ENCODE measurements around the gene BTN1A1. TPM values are rescaled to one million over a fixed set of nuclear protein-coding genes. Genes with fewer than 3 reads are reported as not detected.

Gene BTN1A1
- total RNA-seq, 1 donor, result not detected

GRCh38 chr6:26533532-26533931, 33.4 kb downstream of the BTN1A1 start:
- H3K4me3 ChIP-seq (ENCODE audit: low read depth, low read length), result peak overlapping the region; percentile 70
- DNase-seq (ENCODE audit: low read depth), result no peak
- TF ChIP-seq, protein P1, sequence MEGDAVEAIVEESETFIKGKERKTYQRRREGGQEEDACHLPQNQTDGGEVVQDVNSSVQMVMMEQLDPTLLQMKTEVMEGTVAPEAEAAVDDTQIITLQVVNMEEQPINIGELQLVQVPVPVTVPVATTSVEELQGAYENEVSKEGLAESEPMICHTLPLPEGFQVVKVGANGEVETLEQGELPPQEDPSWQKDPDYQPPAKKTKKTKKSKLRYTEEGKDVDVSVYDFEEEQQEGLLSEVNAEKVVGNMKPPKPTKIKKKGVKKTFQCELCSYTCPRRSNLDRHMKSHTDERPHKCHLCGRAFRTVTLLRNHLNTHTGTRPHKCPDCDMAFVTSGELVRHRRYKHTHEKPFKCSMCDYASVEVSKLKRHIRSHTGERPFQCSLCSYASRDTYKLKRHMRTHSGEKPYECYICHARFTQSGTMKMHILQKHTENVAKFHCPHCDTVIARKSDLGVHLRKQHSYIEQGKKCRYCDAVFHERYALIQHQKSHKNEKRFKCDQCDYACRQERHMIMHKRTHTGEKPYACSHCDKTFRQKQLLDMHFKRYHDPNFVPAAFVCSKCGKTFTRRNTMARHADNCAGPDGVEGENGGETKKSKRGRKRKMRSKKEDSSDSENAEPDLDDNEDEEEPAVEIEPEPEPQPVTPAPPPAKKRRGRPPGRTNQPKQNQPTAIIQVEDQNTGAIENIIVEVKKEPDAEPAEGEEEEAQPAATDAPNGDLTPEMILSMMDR (IDR thresholded peaks at IDR 0.05; ENCODE audit: insufficient read depth, low read length), result no peak

GRCh38 chr6:26534681-26535465, 34.8 kb downstream of the BTN1A1 start:
- TF ChIP-seq, protein P1 (IDR thresholded peaks at IDR 0.05; ENCODE audit: insufficient read depth, low read length), result no peak
- no peak for DNase-seq (ENCODE audit: low read depth)
- no peak overlapping the region for H3K4me3 ChIP-seq (ENCODE audit: low read depth, low read length)

DNA sequence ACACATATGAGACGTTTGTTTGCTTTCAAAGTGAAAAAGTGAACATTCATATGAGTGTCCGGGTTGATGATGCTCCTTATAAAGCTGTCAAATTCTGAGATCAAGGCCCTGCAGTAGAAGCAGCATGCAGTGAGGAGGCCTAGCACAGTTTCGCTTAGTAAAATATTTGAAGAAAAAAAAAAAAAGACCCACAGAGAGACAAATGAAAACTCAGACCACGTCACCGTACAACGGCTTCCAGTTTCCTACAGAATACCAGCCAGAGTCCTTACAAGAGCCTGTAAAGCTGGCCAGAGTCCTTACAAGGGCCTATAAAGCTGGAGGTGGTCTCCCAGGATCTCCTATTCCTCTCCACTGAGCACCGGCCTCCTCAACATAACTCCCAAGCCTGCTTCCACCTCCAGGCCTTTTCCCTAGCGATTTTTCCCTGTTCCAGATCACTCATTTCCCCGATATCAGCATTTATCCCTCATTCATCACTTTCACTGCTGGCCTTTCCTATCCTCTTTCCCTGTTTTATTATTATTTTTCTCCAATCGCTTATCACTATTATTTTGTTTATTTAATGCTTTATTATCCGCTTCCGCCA, 36.6 kb downstream of the BTN1A1 start:
- TF ChIP-seq, protein P1 (IDR thresholded peaks at IDR 0.05; ENCODE audit: insufficient read depth, low read length), result no peak
- H3K4me3 ChIP-seq (ENCODE audit: low read depth, low read length), result peak overlapping the region; percentile 87
- peak; percentile 80 for DNase-seq (ENCODE audit: low read depth)

GRCh38 chr6:26537160-26537845, 37.2 kb downstream of the BTN1A1 start:
- DNase-seq (ENCODE audit: low read depth), result peak; percentile 93
- TF ChIP-seq, protein P1 (IDR thresholded peaks at IDR 0.05; ENCODE audit: insufficient read depth, low read length), result no peak
- H3K4me3 ChIP-seq (ENCODE audit: low read depth, low read length), result peak overlapping the region; percentile 87

DNA sequence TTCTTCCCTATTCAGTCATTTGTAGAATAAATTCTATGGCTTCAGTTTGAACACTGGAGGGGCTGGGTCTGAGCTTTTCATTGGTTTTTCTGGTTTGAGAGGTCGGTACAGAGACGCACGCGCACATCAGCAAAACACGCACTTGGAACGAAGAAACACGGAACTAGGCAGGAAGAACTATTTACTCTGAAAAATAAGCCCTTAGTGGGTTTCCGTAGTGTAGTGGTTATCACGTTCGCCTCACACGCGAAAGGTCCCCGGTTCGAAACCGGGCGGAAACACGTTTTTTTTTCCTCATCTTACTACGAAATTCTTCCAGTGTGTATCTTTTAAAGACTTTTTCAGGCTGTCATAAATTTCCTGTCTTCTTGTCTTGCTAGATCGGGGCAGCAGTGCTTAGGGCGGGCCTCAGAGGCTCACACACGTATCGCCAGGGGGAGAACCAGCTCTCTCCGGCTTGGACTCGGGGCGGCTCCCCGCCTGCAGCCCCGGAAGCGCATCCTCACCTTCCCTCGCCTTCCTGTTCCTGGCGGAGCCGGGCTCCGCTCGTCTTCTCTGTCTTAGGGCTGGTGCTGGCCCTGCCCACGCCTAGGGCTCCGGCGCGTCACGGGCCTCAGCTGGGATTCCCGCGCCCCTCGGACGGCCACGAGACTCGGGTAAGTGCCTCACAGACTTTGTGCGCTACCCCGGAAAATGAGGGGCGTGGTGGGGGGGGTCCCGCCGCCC, 37.9 kb downstream of the BTN1A1 start, which contains the start of gene HMGN4:
TSS of gene HMGN4 (plus strand) at position 521 of the 726 bp plus-strand sequence. CDS start 6,841 bp downstream, outside the sequence.
- DNase-seq (ENCODE audit: low read depth), result peak; percentile 95
- TF ChIP-seq, protein P1 (IDR thresholded peaks at IDR 0.05; ENCODE audit: insufficient read depth, low read length), result no peak
- H3K4me3 ChIP-seq (ENCODE audit: low read depth, low read length), result peak within 1 kb of the TSS; percentile 87

DNA sequence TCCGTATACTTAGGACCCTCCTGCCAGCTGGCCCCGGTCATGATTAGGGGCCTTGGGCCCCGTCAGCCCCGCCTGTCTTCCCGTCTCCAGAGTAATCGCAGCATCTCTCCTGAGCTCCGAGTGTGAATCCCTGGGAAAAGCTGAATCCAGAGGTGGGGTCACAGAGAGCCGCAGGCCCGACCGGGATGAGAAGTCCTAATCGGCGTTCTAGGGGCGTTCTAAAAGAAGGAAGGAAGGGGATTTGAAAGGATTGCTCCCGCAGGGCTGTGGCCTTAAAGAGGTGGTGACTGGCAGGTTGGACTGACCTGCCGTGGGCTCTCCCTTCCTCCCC, 38.4 kb downstream of the BTN1A1 start:
- peak; percentile 31 for DNase-seq (ENCODE audit: low read depth)
- TF ChIP-seq, protein P1 (IDR thresholded peaks at IDR 0.05; ENCODE audit: insufficient read depth, low read length), result no peak
- H3K4me3 ChIP-seq (ENCODE audit: low read depth, low read length), result peak overlapping the region; percentile 87
